Measurements from ENCODE around the gene MAN1A1.

MAN1A1 gene

DNA sequence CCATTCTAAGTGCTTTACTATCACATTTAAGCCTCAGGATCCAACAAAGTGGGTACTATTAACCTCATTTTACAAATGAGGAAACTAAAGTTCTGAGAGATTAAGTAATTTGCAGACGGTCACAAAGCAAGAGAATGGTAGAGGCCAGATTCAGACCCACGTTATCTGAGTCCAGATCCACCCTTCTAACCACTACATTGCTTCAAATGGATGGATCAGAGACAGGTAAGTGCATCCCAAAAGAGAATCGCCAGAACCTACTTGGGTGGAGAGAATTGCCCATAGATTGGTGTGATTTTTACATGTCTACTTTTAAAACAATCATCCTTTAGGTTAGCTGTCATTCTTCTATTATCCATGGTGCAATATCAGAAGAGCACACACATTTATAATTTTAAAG, 7.1 kb downstream of the MAN1A1 start:
- TF ChIP-seq, protein P1, sequence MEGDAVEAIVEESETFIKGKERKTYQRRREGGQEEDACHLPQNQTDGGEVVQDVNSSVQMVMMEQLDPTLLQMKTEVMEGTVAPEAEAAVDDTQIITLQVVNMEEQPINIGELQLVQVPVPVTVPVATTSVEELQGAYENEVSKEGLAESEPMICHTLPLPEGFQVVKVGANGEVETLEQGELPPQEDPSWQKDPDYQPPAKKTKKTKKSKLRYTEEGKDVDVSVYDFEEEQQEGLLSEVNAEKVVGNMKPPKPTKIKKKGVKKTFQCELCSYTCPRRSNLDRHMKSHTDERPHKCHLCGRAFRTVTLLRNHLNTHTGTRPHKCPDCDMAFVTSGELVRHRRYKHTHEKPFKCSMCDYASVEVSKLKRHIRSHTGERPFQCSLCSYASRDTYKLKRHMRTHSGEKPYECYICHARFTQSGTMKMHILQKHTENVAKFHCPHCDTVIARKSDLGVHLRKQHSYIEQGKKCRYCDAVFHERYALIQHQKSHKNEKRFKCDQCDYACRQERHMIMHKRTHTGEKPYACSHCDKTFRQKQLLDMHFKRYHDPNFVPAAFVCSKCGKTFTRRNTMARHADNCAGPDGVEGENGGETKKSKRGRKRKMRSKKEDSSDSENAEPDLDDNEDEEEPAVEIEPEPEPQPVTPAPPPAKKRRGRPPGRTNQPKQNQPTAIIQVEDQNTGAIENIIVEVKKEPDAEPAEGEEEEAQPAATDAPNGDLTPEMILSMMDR (IDR thresholded peaks at IDR 0.05; ENCODE audit: insufficient read depth, low read length, poor library complexity, severe bottlenecking), result no peak
- no peak for TF ChIP-seq EZH2phosphoT487 (conservative IDR thresholded peaks at IDR 0.05; ENCODE audit: low read length)
- H3K27me3 ChIP-seq (ENCODE audit: low read length), result no peaks in the 10 kb centered on the region
- H3K9ac ChIP-seq (ENCODE audit: low read length), result no peak overlapping the region
- H4K20me1 ChIP-seq (ENCODE audit: low read depth, low read length), result no peaks in the 10 kb centered on the region
- no peak overlapping the region for H3K4me2 ChIP-seq (ENCODE audit: low read depth, low read length, poor library complexity, severe bottlenecking)
- H2AFZ ChIP-seq (ENCODE audit: low read depth, low read length, severe bottlenecking), result no peak overlapping the region
- H3K27ac ChIP-seq (ENCODE audit: low read depth, low read length), result no peak overlapping the region
- no peaks in the 10 kb centered on the region for H3K36me3 ChIP-seq (ENCODE audit: low read length)
- H3K9me2 ChIP-seq (replicated peaks; ENCODE audit: insufficient read depth, low read length), result no peaks in the 10 kb centered on the region
- no peaks in the 10 kb centered on the region for H3K9me3 ChIP-seq (ENCODE audit: insufficient read depth, low read length)
- no peaks in the 10 kb centered on the region for H3K79me2 ChIP-seq (ENCODE audit: insufficient read depth, low read length)
- H3F3A ChIP-seq (ENCODE audit: insufficient read depth), result no peaks in the 10 kb centered on the region
- H3K4me3 ChIP-seq (ENCODE audit: insufficient read depth, low read length, poor library complexity, severe bottlenecking), result no peak overlapping the region

DNA sequence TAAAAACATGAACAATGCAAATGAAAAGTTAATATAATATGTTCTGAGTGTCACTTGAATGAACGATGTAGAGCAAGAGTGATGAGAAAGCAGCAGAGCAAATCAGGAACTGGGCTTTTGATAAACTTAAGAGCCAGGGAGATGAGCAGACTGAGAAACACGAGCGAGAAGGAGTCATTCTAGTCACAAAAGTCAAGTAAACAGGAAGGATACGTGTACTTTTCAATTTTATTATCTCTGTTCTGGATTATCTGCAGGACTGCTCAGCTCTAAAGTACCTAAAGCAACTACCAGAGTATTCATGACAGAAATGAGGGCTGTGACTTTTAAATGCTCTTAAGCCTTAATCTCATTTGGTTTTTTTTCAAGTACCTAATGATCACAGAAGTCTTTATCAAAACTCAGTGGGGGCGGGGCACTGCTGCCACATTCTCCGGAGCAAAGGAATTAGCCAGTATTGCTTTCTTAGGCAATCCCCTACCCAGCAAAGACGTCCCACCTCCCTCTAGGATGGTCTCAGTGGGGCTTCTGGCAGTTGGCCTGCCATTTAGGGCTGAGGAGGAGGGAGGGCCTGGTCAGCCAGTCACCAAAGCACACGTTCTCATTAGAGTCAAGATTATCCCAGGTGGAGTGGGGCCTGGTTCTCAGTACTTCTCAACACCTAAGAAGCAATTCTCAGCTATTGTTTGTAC, 8.6 kb downstream of the MAN1A1 start:
- H3K9me2 ChIP-seq (replicated peaks; ENCODE audit: insufficient read depth, low read length), result no peaks in the 10 kb centered on the region
- H4K20me1 ChIP-seq (ENCODE audit: low read depth, low read length), result no peaks in the 10 kb centered on the region
- TF ChIP-seq, protein P1 (IDR thresholded peaks at IDR 0.05; ENCODE audit: insufficient read depth, low read length, poor library complexity, severe bottlenecking), result no peak
- H3K36me3 ChIP-seq (ENCODE audit: low read length), result no peaks in the 10 kb centered on the region
- no peak overlapping the region for H2AFZ ChIP-seq (ENCODE audit: low read depth, low read length, severe bottlenecking)
- no peak overlapping the region for H3K27ac ChIP-seq (ENCODE audit: low read depth, low read length)
- H3K4me3 ChIP-seq (ENCODE audit: insufficient read depth, low read length, poor library complexity, severe bottlenecking), result no peak overlapping the region
- no peak overlapping the region for H3K9ac ChIP-seq (ENCODE audit: low read length)
- H3K27me3 ChIP-seq (ENCODE audit: low read length), result no peaks in the 10 kb centered on the region
- no peak overlapping the region for H3K4me2 ChIP-seq (ENCODE audit: low read depth, low read length, poor library complexity, severe bottlenecking)
- no peaks in the 10 kb centered on the region for H3K79me2 ChIP-seq (ENCODE audit: insufficient read depth, low read length)
- H3F3A ChIP-seq (ENCODE audit: insufficient read depth), result no peaks in the 10 kb centered on the region
- no peaks in the 10 kb centered on the region for H3K9me3 ChIP-seq (ENCODE audit: insufficient read depth, low read length)

GRCh38 chr6:119339941-119340456, 9.6 kb downstream of the MAN1A1 start:
- Histone ChIP-seq H2AFZ (ENCODE audit: low read depth, low read length, severe bottlenecking) (no peak overlapping the region), H3K79me2 (ENCODE audit: insufficient read depth, low read length) (no peaks in the 10 kb centered on the region), H3K36me3 (ENCODE audit: low read length) (no peaks in the 10 kb centered on the region), H4K20me1 (ENCODE audit: low read depth, low read length) (no peaks in the 10 kb centered on the region), H3K27ac (ENCODE audit: low read depth, low read length) (no peak overlapping the region), H3K9ac (ENCODE audit: low read length) (no peak overlapping the region), H3K4me3 (ENCODE audit: insufficient read depth, low read length, poor library complexity, severe bottlenecking) (no peak overlapping the region), H3F3A (ENCODE audit: insufficient read depth) (no peaks in the 10 kb centered on the region), H3K9me3 (ENCODE audit: insufficient read depth, low read length) (no peaks in the 10 kb centered on the region), H3K27me3 (ENCODE audit: low read length) (no peaks in the 10 kb centered on the region), H3K4me2 (ENCODE audit: low read depth, low read length, poor library complexity, severe bottlenecking) (no peak overlapping the region), H3K9me2 (replicated peaks; ENCODE audit: insufficient read depth, low read length) (no peaks in the 10 kb centered on the region)
- TF ChIP-seq EZH2phosphoT487 (conservative IDR thresholded peaks at IDR 0.05; ENCODE audit: low read length), result no peak
- TF ChIP-seq, protein P1 (IDR thresholded peaks at IDR 0.05; ENCODE audit: insufficient read depth, low read length, poor library complexity, severe bottlenecking), result no peak

Measured in SU-DHL-6 (cell line).